OCI-M2 (cell line): ENCODE results near the gene ARID5B.

Experiments
- DNase-seq: peaks from one replicate; lab custom pipeline; 2025; ENCODE audit not compliant: unreplicated experiment; lab: John Stamatoyannopoulos, UW

ARID5B gene

DNA sequence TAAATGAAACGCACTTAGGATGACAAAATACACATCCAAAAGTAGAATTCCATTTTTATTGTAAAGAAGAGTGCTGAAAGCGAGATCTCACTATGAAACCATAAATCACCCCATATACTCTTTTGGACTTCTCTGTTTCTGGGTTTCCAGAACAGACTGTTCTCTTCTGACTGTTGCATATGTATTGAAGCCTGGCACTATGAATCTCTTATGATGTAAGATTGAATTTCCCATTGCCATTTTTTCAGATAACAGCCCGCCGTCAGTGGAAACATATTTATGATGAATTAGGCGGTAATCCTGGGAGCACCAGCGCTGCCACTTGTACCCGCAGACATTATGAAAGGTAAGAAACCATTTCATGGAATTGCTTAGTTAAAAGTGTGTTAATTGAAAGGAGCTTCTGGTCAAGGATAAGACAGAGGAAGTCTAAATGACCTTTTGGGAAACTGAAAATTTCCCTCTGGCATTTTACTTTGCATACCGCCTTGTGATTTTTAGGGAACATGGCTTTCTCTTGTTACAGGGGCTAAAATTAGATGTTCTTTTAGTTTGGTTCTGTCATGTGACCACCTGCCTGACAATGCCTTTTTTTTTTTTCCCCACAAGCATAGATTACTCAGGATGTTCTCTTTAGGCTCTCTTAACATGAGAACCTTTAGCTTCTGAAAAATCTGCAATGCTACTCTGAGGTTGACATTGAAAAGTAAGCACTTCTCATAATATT is 168.1 kb downstream of the ARID5B start:
- no peak for DNase-seq

DNA sequence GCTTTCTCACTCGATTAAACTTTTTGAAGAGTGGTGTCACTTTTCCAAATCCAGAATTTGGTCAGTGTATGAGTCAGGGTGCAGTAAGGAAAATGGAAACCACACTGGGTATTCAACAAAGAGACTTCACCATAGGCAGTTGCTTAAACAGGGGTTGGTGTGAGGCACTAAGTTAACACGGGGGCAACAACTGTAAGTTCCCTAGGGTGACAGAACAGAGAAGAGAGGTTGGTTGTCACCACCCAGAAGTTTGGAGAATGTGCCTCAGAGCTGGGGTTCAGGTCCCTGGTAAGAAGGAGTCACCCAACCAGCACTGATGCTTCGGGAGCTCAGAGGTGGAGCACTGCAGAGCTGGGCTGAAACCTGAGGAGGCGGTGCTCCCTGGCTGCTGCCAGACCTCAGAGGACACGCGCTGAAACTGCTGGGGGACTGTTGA is 170.4 kb downstream of the ARID5B start:
- DNase-seq: no peak

GRCh38 chr10:62072901-62073300 is 171.4 kb downstream of the ARID5B start:
- no peak for DNase-seq

DNA sequence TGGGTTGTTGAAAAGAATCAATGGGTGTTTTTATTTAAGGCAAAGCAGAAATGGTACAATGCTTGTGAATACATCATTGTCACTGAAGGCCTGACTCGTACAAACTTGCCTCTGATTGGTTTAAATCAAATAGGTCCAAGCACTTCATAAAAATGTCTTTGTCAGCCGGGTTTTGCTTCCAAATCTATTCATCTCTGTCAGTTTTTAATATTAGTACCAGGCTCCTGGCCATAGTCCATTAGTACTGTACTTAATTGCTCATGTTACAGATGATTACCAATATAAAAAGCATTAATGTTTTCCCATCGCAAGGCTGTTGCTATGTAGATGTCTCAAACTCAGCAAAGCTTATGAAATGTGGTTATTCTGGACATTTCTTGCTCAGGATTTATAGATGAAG is 171.9 kb downstream of the ARID5B start:
- no peak for DNase-seq

DNA sequence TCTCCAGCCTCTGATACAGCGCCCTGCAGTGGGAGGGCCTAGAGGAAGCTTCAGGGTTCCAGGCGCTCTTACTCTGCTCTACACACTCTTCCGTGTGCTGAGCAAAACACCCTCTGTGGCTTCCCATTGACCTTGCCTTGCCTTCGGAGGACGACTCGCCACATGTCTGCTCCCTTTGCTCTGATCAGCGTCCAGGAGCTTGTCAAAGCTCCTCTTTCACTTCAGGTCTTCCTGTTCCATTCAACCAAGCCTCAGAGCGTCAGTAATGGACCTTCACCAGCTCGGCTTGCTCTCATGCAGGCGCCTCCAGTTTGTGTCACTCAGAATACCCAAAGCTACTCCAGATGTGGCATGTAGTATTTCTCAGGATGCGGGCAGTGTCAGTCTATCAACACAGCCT is 173.9 kb downstream of the ARID5B start:
- DNase-seq: no peak

GRCh38 chr10:62075912-62076311 is 174.4 kb downstream of the ARID5B start:
- DNase-seq: no peak

- DNase-seq: no peak
Observed at GRCh38 chr10:62076891-62077290, 175.4 kb downstream of the ARID5B start.

GRCh38 chr10:62077330-62078015 is 176.0 kb downstream of the ARID5B start:
- DNase-seq: no peak

GRCh38 chr10:62079885-62080559 is 178.5 kb downstream of the ARID5B start:
- DNase-seq: no peak

DNA sequence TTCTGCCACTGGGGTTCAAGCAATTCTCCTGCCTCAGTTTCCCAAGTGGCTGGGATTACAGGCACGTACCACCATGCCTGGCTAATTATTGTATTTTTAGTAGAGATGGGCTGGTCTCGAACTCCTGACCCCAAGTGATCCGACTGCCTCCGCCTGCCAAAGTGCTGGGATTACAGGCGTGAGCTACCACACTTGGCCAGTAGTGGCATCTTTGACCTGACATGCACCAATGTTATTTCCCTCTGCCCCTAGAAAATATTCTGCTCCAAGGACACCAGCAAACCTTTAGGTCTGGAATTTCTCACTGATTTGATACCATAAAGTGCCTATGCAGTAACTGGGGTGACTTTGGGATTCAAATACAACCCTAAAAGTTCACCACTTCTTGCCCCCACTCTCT is 179.4 kb downstream of the ARID5B start:
- DNase-seq: no peak

DNA sequence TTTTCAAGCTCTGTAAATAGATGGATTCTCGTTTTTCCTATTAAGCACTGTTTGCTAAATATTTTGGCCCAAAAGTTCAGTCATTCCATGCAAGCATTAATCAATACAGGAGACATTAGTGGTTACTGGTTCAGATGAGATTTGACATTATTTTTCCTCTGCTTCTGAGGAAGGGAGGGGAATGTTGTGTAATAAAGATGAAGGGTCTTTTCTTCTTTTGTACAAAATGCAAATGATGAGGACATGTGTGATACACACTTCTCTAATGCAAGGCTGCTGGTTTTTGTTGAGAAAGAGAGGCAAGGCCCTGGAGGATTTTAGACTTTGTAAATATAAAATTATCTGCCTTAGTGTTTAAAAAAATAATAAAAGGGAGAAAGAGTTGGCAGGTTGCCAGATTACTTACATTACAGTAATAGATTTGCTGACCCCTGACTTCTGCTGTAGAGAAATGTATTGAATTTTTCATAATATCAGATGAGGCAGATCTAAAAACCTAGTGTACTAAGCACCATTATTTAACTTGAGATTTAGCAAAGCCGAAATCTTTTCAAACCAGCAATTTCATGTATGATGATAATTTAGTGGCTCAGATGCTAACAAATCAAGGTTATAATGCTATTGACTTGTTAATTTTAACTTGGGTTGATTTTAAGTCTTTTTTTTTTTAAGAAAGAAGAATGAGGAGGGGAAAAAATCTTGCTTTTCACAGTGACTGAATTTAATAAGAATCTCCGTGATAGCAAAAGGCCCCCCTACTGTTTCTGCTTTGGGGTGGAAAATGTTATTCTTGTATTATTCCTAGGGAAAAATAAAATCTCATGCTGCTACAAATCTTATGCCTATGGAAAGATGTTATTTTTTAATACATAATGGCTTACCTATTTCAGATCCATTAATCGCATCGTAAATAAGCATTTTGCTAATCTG is 180.1 kb downstream of the ARID5B start:
- DNase-seq: no peak

DNA sequence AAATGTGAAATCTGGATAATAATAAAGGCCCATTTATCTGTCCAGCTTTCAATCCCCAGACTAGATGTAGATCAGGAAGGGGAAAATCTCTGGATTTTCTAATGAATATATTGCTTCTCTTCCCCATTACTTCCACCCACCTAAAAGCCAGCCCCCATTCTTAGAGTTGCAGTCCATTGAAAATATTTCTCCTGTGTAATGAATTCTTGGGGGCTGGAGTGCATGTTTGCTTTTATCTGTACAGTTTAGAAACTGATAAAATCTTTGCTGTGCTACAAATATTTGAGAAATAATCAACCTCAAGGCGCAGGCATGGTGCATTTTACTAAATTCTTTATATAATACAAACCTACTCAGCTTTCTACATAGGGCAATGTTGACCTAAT is 180.8 kb downstream of the ARID5B start:
- DNase-seq: no peak

DNA sequence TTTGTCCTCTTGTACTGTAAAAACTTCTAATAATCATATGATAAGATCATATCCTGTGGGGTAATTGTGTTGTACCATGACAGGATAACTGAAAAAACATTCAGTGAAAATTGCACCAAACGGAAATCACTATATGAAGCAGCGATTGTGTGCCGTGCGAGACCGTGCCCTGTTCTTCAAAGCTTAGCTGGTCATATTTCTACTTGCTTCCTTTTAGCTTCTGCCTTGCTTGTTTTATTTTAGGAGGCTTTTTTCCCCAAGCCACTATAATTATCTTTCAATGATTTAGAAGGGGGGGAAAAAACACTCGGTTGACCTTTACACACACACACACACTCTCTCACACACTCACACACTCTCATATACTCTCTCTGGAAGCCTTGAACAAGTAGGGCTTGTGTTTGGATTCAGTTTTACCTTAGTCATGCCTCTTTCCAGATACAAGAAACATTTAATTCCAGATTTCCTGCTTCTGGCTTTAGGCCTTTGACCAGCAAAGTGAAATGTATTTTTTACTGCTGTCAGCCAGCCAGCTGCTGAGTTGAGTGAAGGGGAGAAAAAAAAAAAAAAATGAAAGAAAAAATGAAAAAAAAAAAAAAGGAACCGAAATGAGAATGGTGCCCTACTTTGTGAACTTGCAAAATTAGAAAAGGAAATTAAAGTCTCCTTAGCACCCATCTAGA is 181.4 kb downstream of the ARID5B start:
- DNase-seq: no peak

DNA sequence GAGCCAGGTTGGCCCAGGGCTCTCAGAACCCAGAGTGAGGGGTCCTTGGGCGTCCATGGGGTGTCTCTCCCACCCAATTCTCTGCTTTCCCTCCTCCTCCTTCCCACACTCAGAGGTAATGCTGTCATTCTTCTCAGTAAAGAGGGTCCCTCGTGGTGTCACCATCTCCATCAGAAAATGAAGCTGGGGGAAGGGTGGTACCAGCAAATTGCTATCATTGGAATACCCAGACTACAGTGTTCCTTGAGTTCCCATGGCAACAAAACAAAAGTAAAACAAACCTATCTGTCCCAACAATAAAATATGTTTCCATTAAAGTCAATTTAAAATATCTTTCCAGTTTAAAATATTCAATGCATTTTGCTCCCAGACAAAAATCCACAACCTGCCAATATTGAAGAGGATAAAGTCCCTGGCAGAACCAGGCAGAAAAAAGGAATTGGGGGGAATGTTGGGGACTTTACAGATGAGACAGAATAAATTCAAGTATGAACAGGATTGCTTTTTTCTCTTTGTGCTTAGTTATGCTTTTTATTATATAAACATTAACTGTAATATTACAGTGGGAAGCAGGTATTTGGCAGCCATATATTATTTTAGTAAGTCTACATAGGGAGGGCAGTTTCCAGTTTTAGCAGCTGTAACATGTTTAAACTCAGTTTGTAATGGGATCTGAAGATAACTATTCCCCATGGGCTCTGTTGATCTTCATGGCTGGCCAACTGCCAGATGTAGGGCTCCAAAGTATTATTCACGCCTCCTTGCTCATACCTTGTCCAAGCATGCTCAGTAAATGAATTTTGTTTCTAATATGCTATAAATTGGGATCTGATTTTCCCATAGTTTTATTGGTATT is 182.1 kb downstream of the ARID5B start:
- no peak for DNase-seq

GRCh38 chr10:62084451-62084850 is 183.0 kb downstream of the ARID5B start:
- no peak for DNase-seq

- no peak for DNase-seq
Observed at GRCh38 chr10:62085404-62085803, 183.9 kb downstream of the ARID5B start.

GRCh38 chr10:62085821-62086220 is 184.3 kb downstream of the ARID5B start:
- DNase-seq: no peak

- no peak for DNase-seq
Observed at GRCh38 chr10:62087329-62087728, 185.8 kb downstream of the ARID5B start.

- no peak for DNase-seq
Observed at GRCh38 chr10:62088786-62089185, 187.3 kb downstream of the ARID5B start.
